Posterior cingulate gyrus (tissue), 11 donors: Measurements from ENCODE around the gene USP21.
"Not testable (repeated sequence)": the region's sequence is repeated elsewhere in the genome, so short reads cannot be mapped to it uniquely, and the experiment has no call there.

ENCODE experiments used
- DNase-seq, 10 donors: peaks; one replicate each; pipeline versions ENCODE4 v3.0.0 to v3.0.0-alpha.2; 2020 to 2021; ENCODE audit warnings: mixed read lengths in 3 of 10
- intact Hi-C: fragments of 100-400 bp; cut with DNase I; formaldehyde crosslinking; loops from one replicate; pipeline ENCODE4 v1.15.1; 2023

The USP21 gene

GRCh38 chr1:161159087-161159912 lies at the start of gene USP21:
USP21 (plus strand) TSS chr1:161159500; CDS start chr1:161160641, 1,141 bp downstream.
- DNase-seq, result peak; percentile 90 to 99 (median 96)
- intact Hi-C loops, result no loop called here

- intact Hi-C loops, result no loop called here
- DNase-seq, result no peak
These were observed 48.2 kb upstream of the USP21 start for GRCh38 chr1:161111117-161111516.

DNA sequence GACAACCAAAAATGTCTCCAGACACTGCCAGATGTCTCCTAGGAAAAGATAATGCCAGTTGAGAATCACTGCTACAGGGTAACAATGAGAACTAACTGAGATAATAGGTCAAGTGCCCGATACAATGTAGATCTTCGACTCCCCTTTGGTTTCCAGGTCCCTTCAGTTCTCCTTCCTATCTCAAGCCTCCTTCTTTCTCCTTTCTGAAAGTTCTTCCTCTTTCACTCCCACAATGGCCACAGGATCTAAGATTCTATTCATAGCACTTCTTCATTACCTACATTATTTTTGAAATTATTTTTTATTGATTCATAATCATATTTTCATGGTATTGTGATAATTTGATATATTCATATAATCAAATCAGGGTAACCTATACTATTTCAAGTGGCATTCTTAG lies 47.8 kb upstream of the USP21 start:
- no peak for DNase-seq
- intact Hi-C loops, result no loop called here

GRCh38 chr1:161113915-161114314 lies 45.4 kb upstream of the USP21 start:
- intact Hi-C loops, result no loop called here
- DNase-seq, result no peak

DNA sequence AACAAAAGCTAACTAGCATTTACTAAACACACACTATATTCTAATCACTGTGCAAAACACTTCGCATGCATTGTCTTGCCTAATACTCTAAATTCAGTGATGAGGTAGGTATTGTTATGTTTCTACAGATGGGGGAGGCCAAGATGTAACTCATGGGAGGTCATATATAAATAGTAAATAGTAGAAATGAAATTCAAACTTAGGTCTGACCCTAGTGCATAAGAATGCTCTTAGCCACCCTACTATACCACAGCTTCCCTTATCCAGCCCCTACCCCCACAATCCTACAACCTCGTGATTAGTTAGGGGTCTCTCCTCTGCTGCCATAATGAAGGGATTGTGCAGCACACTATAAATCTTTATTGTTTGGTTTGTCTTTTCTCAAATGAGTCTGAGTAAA lies 44.7 kb upstream of the USP21 start:
- intact Hi-C loops, result no loop called here

DNA sequence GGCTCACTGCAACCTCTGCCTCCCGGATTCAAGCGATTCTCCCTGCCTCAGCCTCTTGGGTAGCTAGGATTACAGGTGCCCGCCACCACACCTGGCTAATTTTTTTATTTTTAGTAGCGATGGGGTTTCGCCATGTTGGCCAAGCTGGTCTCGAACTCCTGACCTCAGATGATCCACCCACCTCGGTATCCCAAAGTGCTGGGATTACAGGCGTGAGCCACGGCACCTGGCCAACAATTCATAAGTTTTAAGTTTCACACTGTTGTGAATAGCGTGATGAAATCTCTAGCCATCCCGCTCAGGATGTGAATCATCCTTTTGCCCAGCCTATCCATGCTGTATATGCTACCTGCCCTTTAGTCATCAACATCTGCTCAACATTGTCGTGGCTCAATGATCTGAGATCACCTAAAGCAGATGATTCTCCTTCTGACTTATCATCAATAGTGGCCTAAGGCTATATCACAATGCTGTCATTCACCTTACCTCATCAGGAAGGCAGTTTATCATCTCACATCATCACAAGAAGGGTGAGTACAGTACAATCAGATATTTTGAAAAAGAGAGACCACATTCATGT lies 44.1 kb upstream of the USP21 start:
- intact Hi-C loops, result loop anchor here (5.0 kb wide), 1 partner anchor 68 kb away; the partner anchor contains the start of gene USF1
- no peak for DNase-seq

More for the DNA sequence above, 44.7 kb upstream of the USP21 start:
- DNase-seq, result no peak

DNA sequence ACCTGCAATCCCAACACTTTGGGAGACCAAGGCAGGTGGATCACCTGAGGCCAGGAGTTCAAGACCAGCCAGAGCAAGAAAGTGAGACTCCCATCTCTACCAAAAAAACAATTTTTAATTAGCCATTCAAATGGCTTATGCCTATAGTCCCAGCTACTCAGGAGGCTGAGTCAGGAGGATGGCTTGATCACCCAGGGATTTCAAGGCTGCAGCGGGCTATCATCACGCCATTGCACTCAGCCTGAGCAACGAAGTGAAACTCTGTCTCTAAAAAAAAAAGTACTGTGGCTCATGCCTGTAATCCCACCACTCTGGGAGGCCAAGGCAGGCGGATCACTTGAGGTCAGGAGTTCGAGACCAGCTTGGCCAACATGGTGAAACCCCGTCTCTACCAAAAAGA lies 43.3 kb upstream of the USP21 start:
- intact Hi-C loops, result loop anchor here (5.0 kb wide), 1 partner anchor 69 kb away; the partner anchor contains the start of gene USF1
- not testable (repeated sequence) for DNase-seq

GRCh38 chr1:161117759-161118581 lies 41.3 kb upstream of the USP21 start, which contains the start of the genes NIT1 and PFDN2:
NIT1 (plus strand) TSS chr1:161118105; CDS start chr1:161118177, 72 bp downstream.
PFDN2 (minus strand) TSS chr1:161118037; CDS start chr1:161118026, 11 bp downstream.
- intact Hi-C loops, result loop anchor here (2.0 to 5.0 kb wide), 2 partner anchors 15 to 71 kb away; partner anchors contain the start of genes DEDD and USF1
- DNase-seq, result peak; percentile 79 to 98 (median 88)

DNA sequence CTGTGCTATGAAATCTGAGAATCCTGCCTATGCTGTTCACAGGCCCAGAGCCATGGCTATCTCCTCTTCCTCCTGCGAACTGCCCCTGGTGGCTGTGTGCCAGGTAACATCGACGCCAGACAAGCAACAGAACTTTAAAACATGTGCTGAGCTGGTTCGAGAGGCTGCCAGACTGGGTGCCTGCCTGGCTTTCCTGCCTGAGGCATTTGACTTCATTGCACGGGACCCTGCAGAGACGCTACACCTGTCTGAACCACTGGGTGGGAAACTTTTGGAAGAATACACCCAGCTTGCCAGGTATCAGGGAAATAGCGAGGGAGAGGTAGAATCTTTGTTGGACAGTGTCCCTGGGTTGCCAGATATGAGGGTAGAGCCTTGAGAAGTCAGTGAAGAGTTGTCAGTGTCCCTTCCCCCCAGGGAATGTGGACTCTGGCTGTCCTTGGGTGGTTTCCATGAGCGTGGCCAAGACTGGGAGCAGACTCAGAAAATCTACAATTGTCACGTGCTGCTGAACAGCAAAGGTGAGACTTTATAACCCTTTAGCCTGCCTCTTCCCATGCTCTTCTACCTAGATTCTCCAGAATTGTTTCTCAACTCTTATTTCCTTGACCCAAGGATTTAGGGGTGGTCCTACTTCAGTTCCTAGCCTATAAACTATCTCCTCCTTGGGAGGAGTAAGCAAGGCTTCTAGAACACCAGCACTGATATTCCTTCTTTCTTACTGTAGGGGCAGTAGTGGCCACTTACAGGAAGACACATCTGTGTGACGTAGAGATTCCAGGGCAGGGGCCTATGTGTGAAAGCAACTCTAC lies 40.0 kb upstream of the USP21 start:
- peak in 1 of 10 donors; percentile 82 for DNase-seq
- intact Hi-C loops, result loop anchor here (2.0 to 5.0 kb wide), 2 partner anchors 14 to 72 kb away; partner anchors contain the start of genes DEDD and USF1

DNA sequence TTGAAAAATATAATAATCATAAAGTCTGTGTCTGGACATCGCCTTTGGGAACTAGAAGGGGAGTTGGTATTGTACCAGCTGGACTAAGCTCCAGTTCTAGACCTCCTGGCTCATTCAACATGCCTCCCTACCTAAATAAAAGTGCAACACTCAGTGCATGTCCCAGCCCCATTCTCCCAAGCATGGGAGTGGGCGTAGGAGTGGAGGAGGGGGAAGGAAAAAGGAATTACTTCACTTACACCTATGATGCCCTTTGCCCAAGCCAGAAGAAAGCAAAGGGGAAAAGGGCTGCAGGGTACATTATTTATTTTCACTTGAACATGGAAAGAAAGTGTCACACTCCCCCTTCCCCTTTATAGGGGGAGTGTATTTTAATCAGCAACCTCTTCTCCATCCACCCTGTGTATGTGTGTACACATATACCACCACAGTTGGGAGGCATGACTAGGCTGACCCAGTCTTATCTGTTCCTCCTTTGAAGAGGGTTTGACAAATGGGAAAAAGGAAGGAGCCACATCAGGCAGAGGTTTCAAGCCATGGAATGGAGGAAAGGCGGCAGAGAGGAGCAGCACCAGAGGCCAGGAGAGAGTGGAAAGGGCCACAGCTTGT lies 38.2 kb upstream of the USP21 start:
- DNase-seq, result no peak

GRCh38 chr1:161121834-161122233 lies 37.5 kb upstream of the USP21 start:
- DNase-seq, result no peak
- intact Hi-C loops, result no loop called here

More for the DNA sequence above, 38.2 kb upstream of the USP21 start:
- intact Hi-C loops, result no loop called here

GRCh38 chr1:161122967-161123366 lies 36.3 kb upstream of the USP21 start:
- intact Hi-C loops, result no loop called here
- DNase-seq, result no peak

GRCh38 chr1:161127649-161128048 lies 31.7 kb upstream of the USP21 start:
- intact Hi-C loops, result no loop called here

DNA sequence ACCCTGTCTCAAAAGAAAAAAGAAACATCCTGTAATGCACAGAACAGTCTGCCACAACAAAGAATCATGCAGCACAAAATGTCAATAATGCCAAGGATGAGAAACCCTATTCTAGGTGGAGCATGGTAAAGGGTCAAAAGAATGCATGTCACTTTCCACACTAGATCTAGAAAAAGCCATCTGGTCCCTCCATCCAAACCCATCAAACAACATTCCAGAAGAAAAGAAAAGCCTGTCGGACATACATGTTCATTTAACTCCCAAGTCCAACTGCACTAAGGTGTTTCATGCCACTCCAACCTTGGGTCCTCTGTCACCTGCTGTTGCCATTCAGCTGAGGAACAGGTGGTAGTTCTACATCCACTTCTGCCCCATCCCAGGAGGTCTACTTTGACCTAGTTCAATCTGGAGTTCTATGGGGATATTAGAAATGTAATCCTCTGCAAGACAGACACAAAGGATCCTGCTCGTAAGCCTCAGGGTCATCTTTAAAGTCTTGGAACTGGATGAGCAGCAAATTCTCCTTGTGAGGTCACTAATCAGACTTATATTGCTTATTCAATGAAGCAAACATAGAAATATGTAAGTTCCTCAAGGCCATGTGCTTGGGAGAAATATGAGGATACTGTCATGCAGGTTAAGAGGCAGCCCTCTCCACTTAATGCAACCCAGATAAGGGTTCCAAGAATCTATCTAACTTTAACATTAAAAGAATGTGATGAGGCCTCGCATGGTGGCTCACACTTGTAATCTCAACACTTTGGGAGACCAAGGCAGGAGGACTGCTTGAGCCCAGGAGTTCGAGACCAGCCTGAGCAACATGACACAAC lies 30.5 kb upstream of the USP21 start:
- intact Hi-C loops, result no loop called here
- peak in 1 of 10 donors; percentile 14 for DNase-seq

More at GRCh38 chr1:161127649-161128048, 31.7 kb upstream of the USP21 start:
- no peak for DNase-seq

DNA sequence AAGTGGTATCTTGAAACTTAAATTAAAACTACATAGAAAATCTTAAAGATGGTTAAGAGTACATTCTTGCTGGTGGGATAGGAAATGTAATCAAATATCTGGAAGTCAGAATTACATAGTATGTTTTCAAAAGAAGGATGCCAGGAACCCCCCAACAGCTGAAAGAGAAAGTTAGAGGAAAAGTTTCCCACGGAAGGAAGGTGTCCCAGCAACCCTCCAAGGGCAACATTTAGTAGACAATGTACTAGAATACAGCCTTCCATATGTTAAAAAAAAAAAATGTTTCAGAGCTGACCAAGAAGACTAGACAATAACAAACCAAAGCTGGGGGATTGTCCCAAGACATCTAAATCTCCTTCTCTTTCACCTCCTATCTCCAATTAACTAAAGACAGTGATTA lies 29.0 kb upstream of the USP21 start:
- DNase-seq, result no peak
- intact Hi-C loops, result loop anchor here (5.0 kb wide), 2 partner anchors 33 to 83 kb away; partner anchors contain the start of genes KLHDC9 and USF1

DNA sequence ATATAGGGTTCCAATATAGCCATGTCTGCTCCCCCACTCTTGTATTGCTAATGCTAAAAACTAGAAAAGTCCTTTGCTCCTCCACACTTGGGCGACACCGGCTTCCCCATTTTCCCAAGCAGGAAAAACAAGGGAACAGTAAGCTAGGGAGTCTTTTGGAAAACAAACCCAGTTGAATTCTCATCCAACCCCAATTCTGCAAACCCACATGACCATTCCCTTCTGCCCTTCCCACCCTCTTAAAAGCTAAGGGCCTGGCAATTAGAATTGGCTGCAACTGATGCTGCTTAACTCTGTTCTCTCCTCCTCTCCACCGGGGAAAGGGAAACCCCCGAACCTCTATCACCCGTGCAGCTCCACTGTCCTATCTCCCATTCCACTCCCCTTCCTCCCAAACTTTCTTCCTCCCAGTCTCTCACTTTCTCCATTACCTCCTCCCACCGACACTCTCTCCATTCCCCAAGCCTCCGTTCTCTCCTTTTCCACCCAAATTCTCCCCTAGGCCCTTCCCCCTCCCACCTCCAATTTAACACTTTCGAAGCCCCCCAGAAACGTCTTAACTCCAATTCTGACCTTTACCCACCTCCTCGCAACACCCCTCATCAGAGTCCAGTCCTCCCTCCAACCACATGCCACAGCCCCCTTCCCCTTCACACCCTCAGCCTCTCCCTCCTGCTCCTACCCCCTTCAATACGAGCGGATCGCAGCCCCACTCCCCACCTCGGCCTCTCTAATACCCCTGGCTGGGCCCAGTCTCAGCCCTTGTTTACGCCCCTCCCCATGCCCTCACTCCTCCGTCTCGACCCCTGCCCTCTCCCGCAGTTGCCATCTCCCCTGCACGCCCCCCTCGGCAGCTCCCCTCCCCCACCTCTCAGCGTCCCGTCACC lies 27.5 kb upstream of the USP21 start:
- intact Hi-C loops, result loop anchor here (2.0 to 5.0 kb wide), 3 partner anchors 13 to 84 kb away; partner anchors contain the start of genes KLHDC9, NIT1, PFDN2 and USF1
- peak in 1 of 10 donors; percentile 5 for DNase-seq
